GM21576 (cell line): ENCODE results near the gene S100A7A.
"Not testable (repeated sequence)": the region's sequence is repeated elsewhere in the genome, so short reads cannot be mapped to it uniquely, and the experiment has no call there.

Source experiments
- ATAC-seq: cut with Tn5 transposase; IDR thresholded peaks from one replicate; pipeline ENCODE4 v1.9.1; 2021; ENCODE audit warnings: mild to moderate bottlenecking, moderate library complexity; ENCODE audit not compliant: unreplicated experiment

S100A7A gene

DNA sequence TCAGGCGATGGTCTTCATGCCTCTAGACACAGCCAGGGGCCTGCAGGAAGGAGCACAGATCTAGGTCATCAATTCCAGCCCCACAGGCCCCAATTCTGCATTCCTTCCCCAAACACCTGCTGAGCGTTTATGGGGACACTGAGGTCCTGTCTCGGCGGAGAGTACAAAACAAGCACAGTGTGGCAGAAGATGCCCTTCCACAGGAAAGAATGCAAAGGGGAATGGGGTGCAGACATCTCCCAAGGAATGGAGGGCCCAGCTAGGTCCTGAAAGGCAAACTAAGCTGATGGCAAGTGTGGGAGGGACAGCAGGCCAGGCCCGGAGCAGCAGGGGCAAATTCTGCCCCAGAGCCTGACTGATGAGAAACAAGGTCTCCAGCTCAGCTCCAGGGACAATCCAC, 21.9 kb upstream of the S100A7A start:
- ATAC-seq = no peak

DNA sequence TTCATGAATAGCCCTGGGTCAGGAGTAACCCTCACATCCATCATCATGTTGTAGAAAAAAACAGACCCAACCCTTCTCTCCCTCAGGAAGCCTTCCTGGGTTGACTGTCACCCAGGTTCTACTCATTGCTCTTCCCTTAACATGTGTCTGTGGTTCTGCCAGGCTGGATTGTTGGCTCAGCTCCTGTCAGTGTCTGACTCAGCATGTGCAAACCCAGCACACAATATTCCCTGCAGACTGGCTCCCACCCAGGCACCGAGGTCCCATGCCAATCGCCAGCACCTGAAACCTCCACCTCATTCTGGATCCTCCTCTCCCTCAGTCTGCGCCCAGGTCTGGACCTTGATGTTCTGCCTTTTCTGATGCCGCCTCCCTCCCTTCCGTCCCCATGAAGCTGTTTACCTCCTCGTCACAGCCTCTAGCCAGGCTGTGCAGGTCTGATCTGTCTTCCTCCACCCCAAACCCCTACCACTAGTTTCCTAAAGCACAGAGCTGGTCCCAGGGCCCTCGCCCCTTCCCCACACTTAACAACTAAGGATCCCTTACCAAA, 21.1 kb upstream of the S100A7A start:
- no peak for ATAC-seq

DNA sequence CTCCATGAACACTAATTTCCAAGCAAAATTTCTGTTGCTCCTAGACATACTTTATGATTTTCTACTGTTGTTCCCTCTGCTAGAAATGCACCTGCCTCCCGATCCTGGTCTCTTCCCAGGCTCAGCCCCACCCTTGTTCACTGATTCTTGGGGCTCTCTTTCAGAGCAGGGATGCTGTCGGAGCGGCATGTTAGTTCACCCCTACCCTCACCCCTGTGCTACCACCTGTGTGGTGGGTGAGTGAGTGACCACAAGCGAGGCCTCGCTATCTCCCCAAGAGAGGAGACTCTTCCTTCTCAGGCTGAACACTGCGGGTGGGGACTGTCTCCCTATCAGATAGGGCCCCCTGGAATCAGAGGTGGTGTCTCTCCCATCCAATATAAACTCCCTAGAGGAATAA, 20.5 kb upstream of the S100A7A start:
- no peak for ATAC-seq

DNA sequence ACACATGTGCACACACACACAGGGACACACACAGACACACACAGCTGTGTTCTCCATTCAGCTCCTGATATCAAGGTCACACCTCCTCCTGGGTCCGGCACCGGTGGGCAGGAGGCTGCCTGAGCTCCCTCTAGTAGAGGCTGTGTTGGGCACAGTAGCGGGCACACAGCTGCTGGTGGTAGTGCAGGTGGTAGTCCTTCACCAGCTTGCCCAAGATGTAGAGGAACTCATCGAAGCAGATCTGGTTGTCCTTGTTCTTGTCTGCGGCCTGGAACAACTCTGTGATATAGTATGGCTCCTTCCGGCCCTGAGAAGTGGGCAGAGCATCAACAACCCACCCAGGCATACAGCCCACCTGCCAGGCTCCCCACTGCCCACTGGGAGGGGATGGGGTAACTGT, 19.9 kb upstream of the S100A7A start:
- no peak for ATAC-seq

DNA sequence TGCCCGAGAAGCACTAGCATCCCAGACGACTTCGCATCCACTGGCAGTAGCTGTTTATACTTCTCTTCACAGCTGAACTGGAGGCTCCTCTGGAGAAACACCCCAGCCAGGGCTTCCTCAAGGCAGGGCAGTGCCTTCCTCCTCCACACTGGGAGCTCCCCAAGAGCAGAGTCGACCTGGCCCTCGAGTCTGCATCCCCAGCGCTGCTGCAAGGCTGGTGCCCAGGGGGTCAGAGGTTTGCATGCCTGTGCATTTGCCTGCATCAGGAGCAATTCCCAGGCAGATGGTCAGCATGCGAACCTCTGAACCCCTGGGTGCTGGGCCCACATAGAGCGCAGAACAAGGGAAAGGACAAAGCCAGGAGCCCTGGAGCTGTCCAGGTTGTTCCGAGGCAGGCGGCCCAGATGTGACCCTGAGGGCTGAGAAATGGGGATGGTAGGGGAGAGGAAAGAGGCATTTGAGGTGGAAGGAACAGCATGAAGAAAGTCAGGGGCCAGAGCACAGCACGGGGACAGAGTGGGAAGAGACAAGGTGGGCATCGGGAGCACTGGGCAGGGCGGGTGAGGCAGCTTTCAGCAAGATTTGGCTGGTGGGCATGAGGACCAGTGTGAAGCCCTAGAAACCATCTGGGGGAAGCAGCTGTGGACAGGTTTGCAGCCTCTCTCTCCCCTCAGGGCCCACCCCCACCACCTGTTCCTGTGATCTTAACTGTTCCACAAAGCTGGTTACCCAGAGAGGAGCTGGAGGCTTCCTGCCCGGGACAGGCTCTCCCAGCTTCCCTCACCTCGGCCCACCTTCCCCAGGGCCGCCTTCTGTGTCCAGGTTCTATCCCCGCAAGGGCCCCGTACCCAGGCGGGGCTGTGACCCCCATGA, 19.0 kb upstream of the S100A7A start:
- ATAC-seq = no peak

DNA sequence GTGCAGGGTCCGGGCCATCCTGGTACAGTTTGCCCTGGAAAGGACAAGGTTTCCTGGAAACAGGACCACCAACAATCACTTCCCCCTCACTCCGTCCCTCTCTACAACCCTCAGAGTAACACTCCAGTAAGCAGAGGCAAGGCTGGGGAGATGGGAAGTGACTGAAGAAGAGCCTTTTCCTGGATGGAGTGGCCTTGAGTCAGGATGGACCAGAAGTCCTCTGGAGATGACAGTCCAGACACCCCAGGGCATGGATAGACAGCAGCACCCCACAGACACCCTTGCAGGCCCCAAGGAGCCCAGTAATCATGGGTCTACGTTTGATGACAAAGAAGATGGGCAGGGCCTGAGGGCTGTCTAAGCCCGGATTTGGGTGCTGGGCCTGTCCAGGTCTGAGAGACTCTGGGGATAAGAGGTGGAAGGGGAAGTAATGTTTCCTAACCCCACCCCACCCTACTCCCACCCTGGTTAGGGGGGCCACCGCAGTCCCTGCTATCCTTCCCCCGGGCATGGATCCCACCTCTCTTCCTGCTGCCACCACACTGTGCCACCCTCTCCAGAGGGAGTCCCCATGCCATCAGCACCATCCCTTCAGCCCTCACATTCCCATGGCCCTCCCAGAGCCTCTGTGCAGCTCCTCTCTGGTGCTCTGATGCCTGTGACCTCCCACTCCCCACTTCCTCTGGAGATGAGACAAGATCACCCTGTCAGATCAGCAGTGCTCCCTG, 18.2 kb upstream of the S100A7A start:
- ATAC-seq = no peak

DNA sequence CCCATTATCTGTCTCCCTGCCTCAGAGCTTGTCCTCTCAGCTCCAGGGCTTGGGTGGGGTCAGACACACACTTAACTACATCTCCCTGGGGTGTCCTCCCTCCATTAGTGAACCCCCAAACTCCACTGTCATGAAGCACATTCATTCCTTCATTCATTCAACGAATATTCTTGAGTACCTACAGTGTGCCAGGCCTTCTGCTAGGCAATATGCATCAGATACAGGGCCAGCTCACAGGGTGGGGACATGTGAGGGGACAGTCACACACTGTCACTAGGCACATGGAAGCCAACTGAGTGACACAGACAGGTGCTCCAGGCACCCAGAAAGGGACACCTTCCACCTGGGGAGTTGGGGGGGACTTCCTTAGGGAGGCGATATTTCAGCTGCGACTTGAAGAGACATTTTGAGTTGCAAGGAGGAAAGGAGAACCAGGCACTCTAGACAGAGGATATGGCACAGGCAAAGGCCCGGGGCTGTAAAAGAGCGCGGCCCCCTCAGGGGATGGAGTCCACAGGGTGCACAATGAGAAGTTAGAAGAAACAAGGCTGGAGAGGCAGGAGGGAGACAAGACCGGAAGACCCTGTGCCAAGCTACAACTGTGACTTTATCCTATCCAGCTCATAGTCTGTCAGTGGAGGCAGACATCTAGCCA, 16.8 kb upstream of the S100A7A start:
- ATAC-seq = no peak

DNA sequence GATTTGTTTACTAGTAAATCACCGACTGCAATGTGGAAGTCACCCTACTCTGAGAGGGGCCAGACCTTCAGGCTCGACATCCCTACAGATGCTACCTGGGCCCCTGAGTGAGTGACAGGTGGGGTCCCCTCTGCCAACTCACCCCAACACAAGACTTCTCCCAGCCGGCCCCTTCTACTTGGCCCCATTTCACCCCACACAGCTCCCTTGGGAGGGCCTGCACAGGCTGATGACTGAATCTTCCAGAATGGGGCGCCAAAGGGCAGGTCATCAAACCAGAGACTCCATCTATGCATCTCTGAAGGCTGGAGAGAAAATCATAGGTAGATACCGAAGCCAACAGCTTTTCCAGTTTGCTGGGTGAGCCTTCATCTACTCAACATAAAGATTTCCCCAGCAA, 16.1 kb upstream of the S100A7A start:
- ATAC-seq = no peak

DNA sequence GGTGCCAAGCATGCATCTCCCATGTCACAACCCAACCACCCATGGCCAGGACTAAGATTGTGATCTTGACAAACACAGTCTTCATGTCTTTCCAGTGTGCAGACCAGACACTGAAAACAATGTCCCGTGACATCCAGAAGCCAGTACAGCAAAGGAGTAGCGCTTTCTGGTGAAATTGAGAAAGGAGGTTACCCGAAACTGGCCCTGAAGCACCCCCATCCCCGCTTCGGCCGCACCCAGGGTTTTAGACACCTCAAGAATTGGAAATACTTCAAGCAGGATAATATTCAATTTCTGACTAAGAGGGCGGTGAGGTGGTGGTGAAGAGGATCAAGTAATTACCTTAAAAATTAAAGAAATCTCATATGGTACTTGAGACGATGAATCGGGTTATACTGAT, 14.9 kb upstream of the S100A7A start:
- ATAC-seq = no peak

DNA sequence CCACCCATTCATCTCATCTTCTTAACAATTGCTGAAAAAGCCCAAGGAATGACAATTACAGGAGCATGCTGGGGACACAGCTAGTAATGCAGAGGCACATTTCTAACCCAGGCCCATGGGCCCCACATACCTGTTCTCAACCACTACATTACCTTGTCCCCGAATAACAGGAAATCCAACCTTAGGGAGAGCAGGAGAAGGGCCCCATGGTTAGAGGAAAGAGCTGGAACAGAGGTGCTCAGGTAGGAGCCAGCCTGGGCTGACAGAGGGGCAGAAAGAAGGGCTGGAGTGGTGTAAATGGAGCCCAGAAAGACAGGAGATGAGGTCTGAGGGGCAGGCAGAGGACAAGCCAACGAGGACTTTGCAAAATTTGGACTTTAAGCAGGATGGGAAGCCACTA, 14.1 kb upstream of the S100A7A start:
- ATAC-seq = no peak

DNA sequence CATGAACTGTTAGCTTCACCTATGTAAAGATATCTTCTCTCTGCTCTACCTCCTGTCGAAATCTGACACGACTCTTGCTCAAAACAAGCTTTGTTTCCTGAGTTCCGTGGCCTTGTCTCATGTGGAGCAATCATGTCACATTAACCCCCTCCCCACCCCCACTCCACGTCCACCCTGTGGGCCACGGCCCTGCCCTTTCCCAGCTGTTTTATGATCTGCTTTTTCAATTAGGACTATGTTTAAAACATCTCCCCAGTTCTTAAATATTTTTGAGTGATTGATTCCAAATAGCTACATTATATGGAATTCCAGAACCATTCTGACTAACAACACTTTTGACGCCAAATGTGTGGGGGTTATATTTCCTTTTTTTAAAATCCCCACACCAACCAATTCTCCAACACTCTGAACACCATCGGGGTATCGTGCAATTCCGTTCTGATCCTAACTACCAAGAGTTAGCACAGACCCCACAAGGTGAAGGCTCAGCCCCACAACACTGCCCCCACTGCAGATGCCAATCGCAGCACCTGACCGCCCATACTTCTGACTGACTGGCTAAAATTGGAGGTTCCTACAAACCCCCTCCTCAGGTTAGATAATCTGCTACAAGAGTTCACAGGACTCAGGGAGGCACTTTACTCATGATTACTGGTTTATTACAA, 12.8 kb upstream of the S100A7A start:
- no peak for ATAC-seq

DNA sequence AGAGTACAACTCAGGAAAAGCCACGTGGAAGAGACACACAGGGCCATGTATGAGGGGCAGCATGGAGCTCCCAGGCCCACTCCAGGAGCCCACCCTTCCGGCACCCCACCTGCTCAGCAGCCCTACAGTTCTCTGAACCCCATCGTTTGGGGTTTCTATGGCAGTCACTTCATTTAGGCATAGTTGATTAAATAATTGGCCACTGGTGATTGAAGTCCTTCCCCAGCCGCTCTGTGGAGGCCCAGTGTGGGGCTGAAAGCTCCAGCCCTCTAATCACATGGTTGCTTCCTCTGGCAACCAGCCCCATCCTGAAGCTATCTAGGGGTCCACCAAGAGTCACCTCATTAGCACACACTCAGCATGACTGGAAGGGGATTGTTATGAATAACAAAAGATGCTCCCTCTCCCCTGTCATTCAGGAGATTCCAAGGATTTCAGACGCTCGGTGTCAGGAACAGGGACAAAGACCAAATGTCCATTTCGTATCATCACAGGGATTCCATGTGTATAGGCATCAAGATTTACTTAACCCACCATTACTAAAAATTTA, 12.2 kb upstream of the S100A7A start:
- ATAC-seq = no peak

DNA sequence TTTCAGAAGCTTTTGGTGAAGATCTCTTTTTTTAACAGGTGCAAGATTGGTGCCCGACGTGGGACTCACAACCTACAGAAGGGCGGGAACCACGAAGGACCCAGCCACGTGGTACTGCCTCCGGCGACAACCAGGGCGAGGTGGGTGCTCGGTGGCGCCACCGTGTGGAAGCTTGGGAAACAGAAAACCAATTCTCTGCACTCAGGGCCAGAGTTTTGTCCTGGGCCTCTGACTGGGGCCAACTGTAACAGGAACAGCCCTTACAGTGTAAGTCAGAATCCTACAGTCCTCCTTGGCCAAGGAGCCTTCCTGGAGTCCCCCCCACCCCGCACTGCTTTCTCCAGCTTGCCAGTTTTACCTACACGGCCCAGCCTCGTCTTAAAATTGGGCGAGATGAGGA, 11.6 kb upstream of the S100A7A start:
- ATAC-seq = no peak

DNA sequence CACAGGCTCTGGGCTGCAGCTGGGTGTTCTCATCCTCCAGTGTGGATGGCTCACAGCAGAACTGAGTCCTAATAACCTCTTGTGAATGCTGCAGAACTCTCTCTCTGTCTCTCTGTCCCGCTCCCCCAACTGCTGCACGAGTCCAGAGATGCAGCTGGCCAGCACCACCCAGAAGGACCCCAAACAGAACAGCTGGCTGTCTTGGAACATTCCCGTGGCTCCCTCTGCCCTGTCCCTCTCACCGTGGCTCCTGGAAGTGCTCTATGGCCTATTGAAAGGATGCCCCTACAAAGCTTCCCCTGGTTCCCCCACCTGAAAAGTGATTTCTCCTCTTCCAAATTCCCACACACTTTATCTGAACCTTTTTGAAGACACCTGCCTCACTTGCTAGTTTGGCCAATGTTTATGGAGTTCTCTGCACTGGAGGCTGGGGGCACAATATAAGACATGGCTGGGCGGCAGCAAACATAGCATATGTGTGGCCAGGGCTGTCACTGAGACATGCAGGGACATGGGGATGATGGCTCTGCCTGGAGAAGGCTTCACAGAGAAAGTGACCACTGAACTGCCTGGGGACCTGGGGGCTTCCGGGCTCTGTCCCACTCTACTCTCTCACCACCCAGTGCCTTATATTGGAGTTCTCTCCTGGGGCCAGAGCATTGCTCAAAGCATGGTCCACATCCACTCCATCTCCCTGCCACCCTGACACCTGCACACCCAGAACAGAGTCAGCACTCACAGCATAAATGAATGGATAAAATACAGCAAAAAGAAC, 10.3 kb upstream of the S100A7A start:
- not testable (repeated sequence) for ATAC-seq

DNA sequence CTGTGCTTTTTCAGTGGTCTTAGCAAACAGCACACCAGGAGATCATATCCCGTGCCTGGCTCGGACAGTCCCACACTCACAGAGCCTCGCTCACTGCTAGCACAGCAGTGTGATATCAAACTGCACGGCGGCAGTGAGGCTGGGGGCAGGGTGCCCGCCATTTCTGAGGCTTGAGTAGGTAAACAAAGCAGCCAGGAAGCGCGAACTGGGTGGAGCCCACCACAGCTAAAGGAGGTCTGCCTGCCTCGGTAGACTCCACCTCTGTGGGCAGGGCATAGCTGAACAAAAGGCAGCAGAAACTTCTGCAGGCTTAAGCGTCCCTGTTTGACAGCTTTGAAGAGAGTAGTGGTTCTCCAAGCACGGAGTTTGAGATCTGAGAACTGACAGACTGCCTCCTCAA, 9.0 kb upstream of the S100A7A start:
- not testable (repeated sequence) for ATAC-seq

DNA sequence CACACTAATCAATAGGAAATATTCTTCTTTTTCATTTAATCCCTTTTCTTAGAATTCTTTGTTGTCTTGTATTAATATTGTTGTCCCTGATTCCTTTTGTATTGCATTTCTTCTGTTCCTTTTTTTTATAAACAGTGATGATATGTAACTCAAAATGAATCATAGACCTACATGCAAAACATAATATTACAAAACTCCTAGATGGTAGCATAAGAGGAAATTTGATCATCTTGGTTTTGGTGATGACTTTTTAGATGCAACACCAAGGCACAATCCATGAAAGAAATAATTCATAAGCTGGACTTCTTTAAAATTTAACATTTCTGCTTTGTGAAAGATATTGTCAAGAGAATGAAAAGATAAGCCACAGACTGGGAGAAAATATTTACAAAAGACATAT, 2.4 kb upstream of the S100A7A start:
- ATAC-seq = not testable (repeated sequence)

DNA sequence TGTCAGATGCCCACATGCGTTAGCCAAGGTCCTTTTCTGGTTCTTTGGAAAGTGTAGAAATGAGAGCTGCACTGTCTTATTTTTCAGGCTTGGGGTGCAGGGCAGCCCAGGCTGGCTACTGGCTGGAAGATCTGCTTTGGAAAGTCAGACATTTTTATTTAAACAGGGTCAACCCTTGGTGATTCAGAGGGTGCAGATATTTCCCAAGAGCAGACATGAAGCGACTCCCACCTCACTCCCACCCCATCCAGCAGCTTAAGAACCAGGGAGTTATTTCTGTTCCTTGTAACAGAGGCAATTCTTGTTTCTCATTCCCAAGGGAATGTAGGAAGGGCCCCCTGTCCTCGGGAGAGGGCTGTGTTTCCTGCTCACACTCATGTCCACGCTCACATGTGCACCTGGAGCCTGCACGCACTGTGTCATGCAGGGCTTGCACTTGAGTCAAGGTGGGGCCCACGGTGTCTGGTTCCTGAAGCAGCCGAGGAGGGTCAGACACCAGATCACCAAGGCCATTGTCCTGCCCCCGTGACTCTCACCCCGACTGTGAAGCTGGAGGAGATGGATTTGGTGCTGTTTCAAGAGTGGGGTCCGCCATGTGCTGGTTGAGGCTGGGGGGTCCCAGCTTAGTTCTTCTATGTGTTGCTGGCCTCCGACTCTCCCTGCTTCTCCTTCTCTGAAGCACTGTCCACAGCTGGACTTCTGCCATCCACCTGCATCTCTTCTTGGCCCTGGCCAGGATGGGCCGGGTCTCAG, 992 bp downstream of the S100A7A start:
- ATAC-seq = no peak

DNA sequence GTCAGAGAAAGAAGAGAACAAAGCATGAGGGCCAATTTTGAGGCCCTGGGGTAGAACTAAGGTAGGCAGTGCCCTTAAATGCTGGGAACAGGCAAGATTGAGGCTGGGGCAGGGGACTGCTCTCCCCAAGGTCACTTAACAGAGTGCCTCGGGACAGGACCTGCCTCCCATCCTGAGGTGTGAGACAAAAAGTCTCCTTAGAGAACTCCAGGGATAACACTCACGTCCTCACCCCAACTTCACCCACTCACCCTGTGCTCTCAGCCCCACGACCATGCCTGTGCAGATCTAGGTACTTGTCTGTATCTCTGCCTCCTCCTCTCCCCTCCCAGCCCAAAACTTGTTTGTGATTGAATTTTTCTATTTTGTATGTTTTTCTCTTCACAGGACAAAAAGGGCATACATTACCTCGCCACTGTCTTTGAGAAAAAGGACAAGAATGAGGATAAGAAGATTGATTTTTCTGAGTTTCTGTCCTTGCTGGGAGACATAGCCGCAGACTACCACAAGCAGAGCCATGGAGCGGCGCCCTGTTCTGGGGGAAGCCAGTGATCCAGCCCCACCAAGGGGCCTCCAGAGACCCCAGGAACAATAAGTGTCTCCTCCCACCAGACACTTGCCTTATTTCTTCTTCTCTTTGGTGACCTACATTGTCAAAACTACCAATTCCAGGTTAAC, 2.6 kb downstream of the S100A7A start:
- not testable (repeated sequence) for ATAC-seq

DNA sequence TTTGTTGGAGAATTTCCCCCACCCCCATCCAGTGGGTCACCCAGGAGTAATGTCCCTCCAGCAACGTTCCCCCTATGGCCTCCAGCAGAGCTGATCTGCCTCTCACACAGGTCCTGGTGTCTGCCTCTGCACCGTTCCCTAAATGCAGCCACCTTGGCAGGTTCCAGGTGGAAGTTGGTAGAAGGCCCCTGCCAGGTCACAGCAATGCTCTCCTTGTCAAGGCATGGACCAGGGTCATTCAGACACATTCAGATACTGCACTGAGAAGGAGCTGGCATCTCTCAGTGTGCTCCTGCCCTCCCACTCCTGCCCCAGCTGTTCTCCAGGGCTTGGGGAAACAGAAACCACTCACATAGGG, 3.1 kb downstream of the S100A7A start:
- ATAC-seq = not testable (repeated sequence)
